Measurements from ENCODE around the gene RXRB. TPM values are rescaled to one million over a fixed set of nuclear protein-coding genes. Genes with fewer than 3 reads are reported as not detected.

RXRB gene
- total RNA-seq, 1 donor from 2014 or later, result 61.9 TPM

DNA sequence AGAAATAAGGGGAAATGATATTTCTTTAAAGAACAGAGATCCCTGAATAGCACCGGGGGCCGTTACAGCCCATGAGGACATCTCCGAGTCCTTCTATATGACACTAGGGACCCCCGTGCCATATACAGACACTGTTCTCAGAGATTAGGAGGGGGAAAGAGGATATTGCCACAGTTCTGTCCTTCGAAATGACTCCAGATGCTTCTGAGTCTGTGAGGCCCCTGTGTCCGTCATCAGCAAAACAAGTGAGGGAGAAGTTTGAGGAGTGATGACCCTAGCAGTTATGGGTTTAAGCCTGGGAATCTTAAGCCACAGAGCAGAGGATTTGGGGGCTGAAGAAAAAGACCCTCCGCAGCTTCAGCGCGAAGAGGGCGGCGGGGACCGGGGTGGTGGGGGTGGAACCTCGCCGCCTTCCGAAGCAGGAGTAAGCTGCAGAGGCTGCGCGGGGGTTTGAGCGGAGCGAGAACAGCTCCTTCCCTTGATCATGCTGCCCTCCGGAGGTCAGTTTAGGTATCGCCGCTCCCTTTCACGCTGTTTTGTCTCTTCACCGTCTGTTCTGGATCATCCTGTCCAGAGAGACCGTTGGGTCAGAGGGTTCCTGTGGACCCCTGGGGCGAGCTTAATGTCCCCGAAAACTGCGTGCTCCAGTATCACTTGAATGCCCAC is 47.6 kb upstream of the RXRB start:
- peak overlapping the region; percentile 96 for H3K27ac Mint-ChIP-seq
- H3K4me3 Mint-ChIP-seq, result peak overlapping the region; percentile 95
- peaks cover 12% of the 10 kb centered on the region for H3K27me3 Mint-ChIP-seq
- TF ChIP-seq, protein P1, sequence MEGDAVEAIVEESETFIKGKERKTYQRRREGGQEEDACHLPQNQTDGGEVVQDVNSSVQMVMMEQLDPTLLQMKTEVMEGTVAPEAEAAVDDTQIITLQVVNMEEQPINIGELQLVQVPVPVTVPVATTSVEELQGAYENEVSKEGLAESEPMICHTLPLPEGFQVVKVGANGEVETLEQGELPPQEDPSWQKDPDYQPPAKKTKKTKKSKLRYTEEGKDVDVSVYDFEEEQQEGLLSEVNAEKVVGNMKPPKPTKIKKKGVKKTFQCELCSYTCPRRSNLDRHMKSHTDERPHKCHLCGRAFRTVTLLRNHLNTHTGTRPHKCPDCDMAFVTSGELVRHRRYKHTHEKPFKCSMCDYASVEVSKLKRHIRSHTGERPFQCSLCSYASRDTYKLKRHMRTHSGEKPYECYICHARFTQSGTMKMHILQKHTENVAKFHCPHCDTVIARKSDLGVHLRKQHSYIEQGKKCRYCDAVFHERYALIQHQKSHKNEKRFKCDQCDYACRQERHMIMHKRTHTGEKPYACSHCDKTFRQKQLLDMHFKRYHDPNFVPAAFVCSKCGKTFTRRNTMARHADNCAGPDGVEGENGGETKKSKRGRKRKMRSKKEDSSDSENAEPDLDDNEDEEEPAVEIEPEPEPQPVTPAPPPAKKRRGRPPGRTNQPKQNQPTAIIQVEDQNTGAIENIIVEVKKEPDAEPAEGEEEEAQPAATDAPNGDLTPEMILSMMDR (conservative IDR thresholded peaks at IDR 0.05), result peak; percentile 98
- H3K9me3 Mint-ChIP-seq, result no peaks in the 10 kb centered on the region
- H3K36me3 Mint-ChIP-seq, result peaks cover 16% of the 10 kb centered on the region
- DNase-seq (ENCODE audit: extremely low spot score, unreplicated experiment), result peak; percentile 95
- H3K4me1 Mint-ChIP-seq (ENCODE audit: unreplicated experiment), result peaks cover 28% of the 10 kb centered on the region

DNA sequence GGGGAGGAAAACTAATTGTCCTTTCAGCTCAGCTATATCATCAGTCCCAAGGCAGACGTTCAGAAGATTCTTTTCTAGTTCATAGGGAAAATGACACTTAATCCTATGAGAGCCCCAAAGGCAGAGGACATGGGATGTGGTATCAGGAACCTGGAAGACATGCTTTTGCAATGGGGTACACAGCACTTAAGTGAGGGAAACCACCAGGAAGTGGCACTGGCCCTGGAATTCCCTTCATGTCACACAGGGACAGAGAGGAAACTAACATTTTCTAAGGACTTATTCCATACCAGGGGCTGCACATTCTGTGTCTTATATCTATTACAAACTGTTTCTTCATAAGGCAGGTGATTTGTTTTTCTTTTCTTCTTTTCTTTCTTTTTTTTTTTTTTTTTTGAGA is 43.0 kb upstream of the RXRB start:
- H3K4me1 Mint-ChIP-seq (ENCODE audit: unreplicated experiment), result peaks cover 2% of the 10 kb centered on the region
- H3K27me3 Mint-ChIP-seq, result peaks cover 36% of the 10 kb centered on the region
- H3K27ac Mint-ChIP-seq, result no peak overlapping the region
- no peaks in the 10 kb centered on the region for H3K36me3 Mint-ChIP-seq
- H3K9me3 Mint-ChIP-seq, result no peaks in the 10 kb centered on the region
- no peak overlapping the region for H3K4me3 Mint-ChIP-seq
- TF ChIP-seq, protein P1 (conservative IDR thresholded peaks at IDR 0.05), result no peak
- no peak for DNase-seq (ENCODE audit: extremely low spot score, unreplicated experiment)

DNA sequence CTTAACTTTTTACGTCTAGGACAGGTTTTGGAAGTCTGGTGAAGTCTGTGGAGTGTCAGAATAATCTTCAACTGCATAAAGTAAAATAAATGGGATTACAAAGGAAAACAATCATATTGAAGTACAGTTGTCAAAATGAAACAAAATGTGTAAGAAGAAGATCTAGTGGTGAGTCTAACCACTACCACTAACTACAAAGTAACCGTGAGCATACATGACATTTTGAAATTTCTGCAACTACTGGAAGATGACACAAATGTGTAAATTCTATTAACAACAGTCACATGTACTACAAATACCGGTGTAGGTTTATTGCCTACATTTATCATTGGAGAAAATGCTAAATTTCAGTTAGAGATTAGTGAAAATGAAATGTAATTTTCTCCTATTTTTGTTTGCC is 41.5 kb upstream of the RXRB start:
- TF ChIP-seq, protein P1 (conservative IDR thresholded peaks at IDR 0.05), result no peak
- Mint-ChIP-seq H3K9me3 (no peaks in the 10 kb centered on the region), H3K36me3 (no peaks in the 10 kb centered on the region), H3K27me3 (peaks cover 40% of the 10 kb centered on the region), H3K4me1 (ENCODE audit: unreplicated experiment) (no peaks in the 10 kb centered on the region), H3K4me3 (no peak overlapping the region), H3K27ac (no peak overlapping the region)
- no peak for DNase-seq (ENCODE audit: extremely low spot score, unreplicated experiment)

DNA sequence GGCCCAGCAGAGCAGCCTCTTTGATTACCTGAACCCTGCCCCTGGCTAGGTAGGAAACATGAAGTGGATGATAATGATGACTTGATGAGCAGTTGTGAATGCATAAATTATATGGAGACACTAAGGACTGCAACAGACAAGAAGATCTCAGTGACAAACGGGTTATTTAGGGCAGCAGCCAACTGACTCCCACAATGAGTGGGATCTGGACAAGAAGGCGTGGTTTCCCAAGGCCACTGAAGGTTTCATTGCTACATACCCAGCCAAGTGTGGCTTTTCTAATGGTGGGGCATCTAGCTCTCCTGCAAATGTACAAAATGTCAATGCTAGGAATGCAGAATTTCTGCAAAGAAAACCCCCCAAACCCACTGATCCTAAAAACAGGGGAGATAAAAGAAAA is 37.3 kb upstream of the RXRB start:
- no peak overlapping the region for H3K4me3 Mint-ChIP-seq
- H3K9me3 Mint-ChIP-seq, result no peaks in the 10 kb centered on the region
- TF ChIP-seq, protein P1 (conservative IDR thresholded peaks at IDR 0.05), result no peak
- peaks cover 15% of the 10 kb centered on the region for H3K4me1 Mint-ChIP-seq (ENCODE audit: unreplicated experiment)
- no peaks in the 10 kb centered on the region for H3K36me3 Mint-ChIP-seq
- DNase-seq (ENCODE audit: extremely low spot score, unreplicated experiment), result no peak
- peaks cover 37% of the 10 kb centered on the region for H3K27me3 Mint-ChIP-seq
- H3K27ac Mint-ChIP-seq, result no peak overlapping the region

DNA sequence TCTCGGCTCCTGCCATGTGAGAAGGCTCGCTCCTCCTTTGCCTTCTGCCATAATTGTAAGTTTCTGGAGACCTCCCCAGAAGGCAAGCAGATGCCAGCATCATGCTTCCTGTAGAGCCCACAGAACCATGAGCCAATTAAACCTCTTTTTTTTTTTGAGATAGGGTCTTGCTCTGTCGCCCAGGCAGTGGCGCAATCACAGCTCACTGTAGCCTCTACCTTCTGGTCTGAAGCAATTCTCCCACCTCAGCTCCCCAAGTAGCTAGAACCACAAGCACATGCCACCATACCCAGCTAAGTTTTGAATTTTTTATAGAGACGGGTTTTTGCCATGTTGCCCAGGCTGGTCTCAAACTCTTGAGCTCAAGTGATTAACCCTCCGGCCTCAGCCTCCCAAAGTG is 36.4 kb upstream of the RXRB start:
- H3K36me3 Mint-ChIP-seq, result no peaks in the 10 kb centered on the region
- H3K9me3 Mint-ChIP-seq, result no peaks in the 10 kb centered on the region
- DNase-seq (ENCODE audit: extremely low spot score, unreplicated experiment), result no peak
- no peak overlapping the region for H3K4me3 Mint-ChIP-seq
- H3K27ac Mint-ChIP-seq, result no peak overlapping the region
- peaks cover 30% of the 10 kb centered on the region for H3K27me3 Mint-ChIP-seq
- peaks cover 15% of the 10 kb centered on the region for H3K4me1 Mint-ChIP-seq (ENCODE audit: unreplicated experiment)
- TF ChIP-seq, protein P1 (conservative IDR thresholded peaks at IDR 0.05), result no peak
